BLaER1 (cell line): ENCODE data around the gene BTAF1.
"Not testable (repeated sequence)": the region's sequence is repeated elsewhere in the genome, so short reads cannot be mapped to it uniquely, and the experiment has no call there.

Source experiments
- H3K27ac ChIP-seq: shearing (Covaris generic); formaldehyde crosslinking; 2 replicates; pipeline ENCODE4 v1.8.1; 2022
- H3K27me3 ChIP-seq: shearing (Covaris generic); formaldehyde crosslinking; 2 replicates; pipeline ENCODE4 v1.8.1; 2022
- H3K36me3 ChIP-seq: shearing (Covaris generic); formaldehyde crosslinking; 2 replicates; pipeline ENCODE4 v1.8.1; 2022
- H3K4me1 ChIP-seq: shearing (Covaris generic); formaldehyde crosslinking; 2 replicates; pipeline ENCODE4 v1.8.1; 2022
- H3K4me2 ChIP-seq: shearing (Covaris generic); formaldehyde crosslinking; 2 replicates; pipeline ENCODE4 v1.8.1; 2022
- H3K4me3 ChIP-seq: shearing (Covaris generic); formaldehyde crosslinking; 2 replicates; pipeline ENCODE4 v1.8.1; 2022
- H3K9ac ChIP-seq: shearing (Covaris generic); formaldehyde crosslinking; 2 replicates; pipeline ENCODE4 v1.8.1; 2022
- H3K9me3 ChIP-seq: shearing (Covaris generic); formaldehyde crosslinking; 2 replicates; pipeline ENCODE4 v1.8.1; 2022
- H4K20me1 ChIP-seq: shearing (Covaris generic); formaldehyde crosslinking; 2 replicates; pipeline ENCODE4 v1.8.1; 2022
- Cebpa-rat ChIP-seq: shearing (Covaris generic); IDR thresholded peaks from 2 replicates; pipeline ENCODE4 v1.8.1; 2022

Gene BTAF1

DNA sequence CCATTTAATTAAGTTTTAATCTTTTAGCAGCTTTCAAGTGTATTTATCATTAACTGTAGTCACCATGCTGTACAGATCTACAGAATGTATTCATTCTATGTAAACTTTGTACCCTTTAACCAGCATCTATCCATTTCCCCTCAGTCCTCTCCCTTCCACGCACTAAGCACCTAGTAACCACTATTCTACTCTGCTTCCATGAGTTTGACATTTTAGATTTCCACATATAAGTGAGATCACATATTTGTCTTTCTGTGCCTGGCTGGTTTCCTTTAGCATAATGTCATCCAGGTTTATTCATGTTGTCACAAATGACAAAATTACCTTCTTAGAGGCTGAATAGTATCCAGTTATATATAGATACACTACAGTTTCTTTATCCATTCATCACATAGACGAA is 79.7 kb downstream of the BTAF1 start:
- Histone ChIP-seq H3K4me2 (no peak overlapping the region), H3K4me3 (no peak overlapping the region), H3K27me3 (no peaks in the 10 kb centered on the region), H3K36me3 (peaks cover 79% of the 10 kb centered on the region), H3K9me3 (peaks cover 23% of the 10 kb centered on the region), H3K9ac (no peak overlapping the region), H3K4me1 (peaks cover 4% of the 10 kb centered on the region), H3K27ac (no peak overlapping the region), H4K20me1 (no peaks in the 10 kb centered on the region)
- no peak for TF ChIP-seq Cebpa-rat

DNA sequence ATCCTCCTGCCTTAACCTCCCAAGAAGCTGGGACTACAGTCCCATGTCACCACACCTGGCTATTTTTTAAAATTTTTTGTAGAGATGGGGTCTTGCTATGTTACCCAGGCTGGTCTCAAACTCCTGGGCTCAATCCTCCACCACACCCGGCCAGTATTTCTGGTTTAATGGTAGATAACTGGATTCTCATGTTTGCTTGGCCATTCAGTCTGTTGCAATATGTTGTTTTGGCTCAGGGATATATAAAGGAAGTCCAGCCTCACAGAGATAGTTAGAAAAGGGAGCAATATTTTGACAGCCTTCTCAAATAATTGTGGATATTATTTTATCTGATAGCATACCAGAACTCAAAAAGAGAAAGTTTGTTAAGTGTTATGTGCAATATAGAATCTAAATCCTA is 82.4 kb downstream of the BTAF1 start:
- Histone ChIP-seq H3K9me3 (peaks cover 15% of the 10 kb centered on the region), H3K4me2 (no peak overlapping the region), H3K9ac (no peak overlapping the region), H3K4me1 (peaks cover 15% of the 10 kb centered on the region), H3K36me3 (peaks cover 77% of the 10 kb centered on the region), H3K27me3 (no peaks in the 10 kb centered on the region), H4K20me1 (no peaks in the 10 kb centered on the region), H3K27ac (no peak overlapping the region), H3K4me3 (no peak overlapping the region)
- TF ChIP-seq Cebpa-rat, result no peak

DNA sequence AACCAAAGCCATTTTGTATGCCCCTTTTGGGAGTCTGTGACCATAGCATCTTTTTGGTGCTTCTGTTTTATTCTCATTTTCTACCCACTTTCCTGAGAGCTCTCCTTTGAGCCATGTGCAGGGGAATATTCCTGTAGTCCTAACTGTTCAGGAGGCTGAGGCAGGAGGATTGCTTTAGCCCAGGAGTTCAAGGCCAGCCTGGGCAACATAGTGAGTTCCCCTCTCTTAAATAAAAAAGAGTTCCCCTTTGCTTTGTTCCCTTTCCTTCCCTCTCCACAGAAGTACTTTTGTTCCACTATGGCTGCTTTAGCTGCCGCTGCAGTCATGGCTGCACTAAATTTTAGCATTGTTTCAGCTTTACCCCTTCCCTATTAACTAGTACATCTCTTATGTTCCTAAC is 85.9 kb downstream of the BTAF1 start:
- Histone ChIP-seq H3K27ac (no peak overlapping the region), H4K20me1 (no peaks in the 10 kb centered on the region), H3K4me2 (no peak overlapping the region), H3K9me3 (peaks cover 2% of the 10 kb centered on the region), H3K4me3 (no peak overlapping the region), H3K9ac (no peak overlapping the region), H3K4me1 (peaks cover 15% of the 10 kb centered on the region), H3K27me3 (no peaks in the 10 kb centered on the region), H3K36me3 (peaks cover 70% of the 10 kb centered on the region)
- TF ChIP-seq Cebpa-rat, result no peak

DNA sequence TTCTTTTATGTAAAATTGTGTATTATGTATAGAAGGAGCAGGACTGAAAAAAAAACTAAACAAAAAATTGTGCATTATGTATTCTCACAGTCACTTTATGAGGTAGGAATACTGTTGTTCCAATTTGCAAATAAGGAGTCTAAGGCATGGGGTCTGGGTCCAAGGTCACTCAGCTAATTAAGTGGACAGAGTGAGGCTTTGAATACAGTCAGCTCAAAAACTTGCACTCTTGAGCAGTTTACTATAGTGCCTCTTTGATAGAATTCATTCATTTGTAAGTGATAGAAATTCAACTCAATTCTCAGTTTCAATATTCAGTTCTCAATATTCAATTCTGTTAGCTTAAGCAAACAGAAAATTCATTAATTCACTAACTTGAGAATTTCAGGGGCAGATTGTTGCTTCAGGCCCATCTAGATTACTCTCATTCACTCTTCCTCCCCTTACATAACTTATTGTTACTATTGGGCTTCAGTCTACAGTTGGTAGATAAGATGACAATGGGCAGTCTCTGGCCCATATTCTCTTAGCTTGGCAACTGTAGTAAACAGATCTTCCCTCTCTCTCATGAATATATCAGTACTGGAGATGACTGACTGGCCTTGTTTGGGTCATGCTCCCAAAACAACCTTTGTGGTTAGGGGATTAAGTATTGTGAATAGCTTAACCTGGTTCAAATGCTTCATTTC is 86.6 kb downstream of the BTAF1 start:
- H4K20me1 ChIP-seq, result no peaks in the 10 kb centered on the region
- no peak overlapping the region for H3K27ac ChIP-seq
- H3K9me3 ChIP-seq, result no peaks in the 10 kb centered on the region
- peaks cover 70% of the 10 kb centered on the region for H3K36me3 ChIP-seq
- peaks cover 15% of the 10 kb centered on the region for H3K4me1 ChIP-seq
- TF ChIP-seq Cebpa-rat, result no peak
- H3K27me3 ChIP-seq, result no peaks in the 10 kb centered on the region
- no peak overlapping the region for H3K4me3 ChIP-seq
- no peak overlapping the region for H3K9ac ChIP-seq
- no peak overlapping the region for H3K4me2 ChIP-seq

DNA sequence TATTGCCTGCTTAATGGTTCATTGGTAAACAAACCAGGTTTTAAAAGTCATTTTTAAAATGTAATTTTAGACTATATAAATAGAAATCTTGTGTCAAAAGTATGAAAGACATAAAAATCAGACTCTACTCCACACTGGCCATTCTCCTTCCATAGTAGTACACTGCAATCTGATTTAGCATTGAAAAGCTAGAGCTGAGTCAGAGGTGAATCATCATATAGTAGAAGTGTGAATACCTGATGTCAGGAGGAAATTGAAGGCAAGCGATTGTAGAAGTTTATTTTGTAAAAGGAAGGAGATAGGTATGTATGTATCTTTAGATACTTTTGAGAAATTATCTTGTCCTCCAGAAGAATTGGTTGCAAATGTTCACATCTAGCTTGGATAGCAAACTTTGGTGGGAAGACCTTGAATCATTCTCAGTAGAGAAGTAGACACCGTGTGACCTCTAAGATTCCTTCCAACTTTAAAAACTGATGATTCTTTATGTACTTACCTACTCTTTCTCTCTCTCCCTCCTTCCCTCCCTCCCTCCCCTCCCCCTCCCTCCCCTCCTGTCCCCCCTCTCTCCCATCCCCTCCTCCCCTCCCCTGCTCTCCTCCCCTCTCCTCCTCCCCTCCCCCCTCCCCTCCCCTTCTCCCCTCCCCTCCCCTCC is 88.1 kb downstream of the BTAF1 start:
- no peak for TF ChIP-seq Cebpa-rat
- no peak overlapping the region for H3K4me3 ChIP-seq
- H4K20me1 ChIP-seq, result no peaks in the 10 kb centered on the region
- no peaks in the 10 kb centered on the region for H3K9me3 ChIP-seq
- H3K27me3 ChIP-seq, result no peaks in the 10 kb centered on the region
- H3K36me3 ChIP-seq, result peaks cover 74% of the 10 kb centered on the region
- no peak overlapping the region for H3K4me2 ChIP-seq
- no peak overlapping the region for H3K27ac ChIP-seq
- H3K9ac ChIP-seq, result no peak overlapping the region
- H3K4me1 ChIP-seq, result peaks cover 15% of the 10 kb centered on the region

DNA sequence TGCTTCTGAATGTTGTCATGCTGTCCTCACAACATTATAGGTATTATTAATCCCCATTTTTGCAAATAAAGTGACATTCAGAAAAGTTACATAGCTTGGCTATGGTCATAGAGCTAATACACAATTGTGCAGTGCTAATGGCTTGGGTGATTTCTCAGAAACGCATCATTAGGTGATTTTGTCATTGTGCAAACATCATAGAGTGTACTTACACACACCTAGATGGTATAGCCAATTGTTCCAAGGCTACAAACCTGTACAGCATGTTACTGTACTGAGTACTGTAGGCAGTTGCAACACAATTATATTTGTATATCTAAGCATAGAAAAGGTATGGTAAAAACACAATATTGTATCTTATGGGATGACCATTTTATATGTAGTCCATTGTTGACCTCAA is 91.0 kb downstream of the BTAF1 start:
- Histone ChIP-seq H3K27me3 (no peaks in the 10 kb centered on the region), H4K20me1 (no peaks in the 10 kb centered on the region), H3K9ac (no peak overlapping the region), H3K4me2 (no peak overlapping the region), H3K36me3 (peaks cover 75% of the 10 kb centered on the region), H3K4me1 (no peaks in the 10 kb centered on the region), H3K27ac (no peak overlapping the region), H3K4me3 (no peak overlapping the region), H3K9me3 (no peaks in the 10 kb centered on the region)
- TF ChIP-seq Cebpa-rat, result no peak

DNA sequence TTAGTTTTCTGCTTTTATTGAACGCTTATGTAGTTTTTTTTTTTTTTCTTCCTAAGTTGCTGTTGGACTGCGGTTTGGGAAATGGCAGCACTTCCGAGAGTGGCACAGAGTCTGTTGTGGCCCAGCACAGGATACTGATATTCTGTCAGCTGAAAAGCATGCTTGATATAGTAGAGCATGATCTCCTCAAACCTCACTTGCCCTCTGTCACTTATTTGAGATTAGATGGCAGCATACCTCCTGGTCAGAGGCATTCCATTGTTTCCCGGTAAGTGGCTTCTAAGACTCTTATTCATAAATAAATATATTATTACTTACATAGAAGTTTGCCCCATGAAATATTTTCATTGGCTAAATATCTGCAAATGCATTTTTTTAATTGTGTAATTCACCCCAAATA is 101.1 kb downstream of the BTAF1 start:
- Histone ChIP-seq H3K9me3 (no peaks in the 10 kb centered on the region), H3K27ac (no peak overlapping the region), H4K20me1 (no peaks in the 10 kb centered on the region), H3K9ac (no peak overlapping the region), H3K27me3 (no peaks in the 10 kb centered on the region), H3K4me2 (no peak overlapping the region), H3K4me3 (no peak overlapping the region), H3K36me3 (peaks cover 97% of the 10 kb centered on the region), H3K4me1 (no peaks in the 10 kb centered on the region)
- TF ChIP-seq Cebpa-rat, result no peak

DNA sequence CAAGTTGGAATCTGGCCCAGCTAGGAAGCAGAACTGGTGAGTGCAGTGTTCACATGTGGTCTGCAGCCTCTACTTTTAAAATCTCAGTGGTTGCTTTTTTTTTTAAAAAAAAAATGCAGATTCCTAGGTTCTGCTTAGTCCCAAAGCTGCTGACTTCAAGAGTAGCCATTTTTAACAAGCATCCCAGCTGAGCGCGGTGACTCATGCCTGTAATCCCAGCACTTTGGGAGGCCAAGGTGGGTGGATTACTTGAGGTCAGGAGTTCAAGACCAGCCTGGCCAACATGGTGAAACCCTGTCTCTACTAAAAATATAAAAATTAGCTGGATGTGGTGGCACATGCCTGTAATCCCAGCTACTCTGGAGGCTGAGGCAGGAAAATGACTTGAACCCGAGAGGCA is 101.8 kb downstream of the BTAF1 start:
- not testable (repeated sequence) for H3K9me3 ChIP-seq, H4K20me1 ChIP-seq, H3K4me1 ChIP-seq, H3K27me3 ChIP-seq, H3K27ac ChIP-seq, H3K4me3 ChIP-seq, H3K4me2 ChIP-seq, H3K9ac ChIP-seq
- H3K36me3 ChIP-seq, result peaks cover 94% of the 10 kb centered on the region

DNA sequence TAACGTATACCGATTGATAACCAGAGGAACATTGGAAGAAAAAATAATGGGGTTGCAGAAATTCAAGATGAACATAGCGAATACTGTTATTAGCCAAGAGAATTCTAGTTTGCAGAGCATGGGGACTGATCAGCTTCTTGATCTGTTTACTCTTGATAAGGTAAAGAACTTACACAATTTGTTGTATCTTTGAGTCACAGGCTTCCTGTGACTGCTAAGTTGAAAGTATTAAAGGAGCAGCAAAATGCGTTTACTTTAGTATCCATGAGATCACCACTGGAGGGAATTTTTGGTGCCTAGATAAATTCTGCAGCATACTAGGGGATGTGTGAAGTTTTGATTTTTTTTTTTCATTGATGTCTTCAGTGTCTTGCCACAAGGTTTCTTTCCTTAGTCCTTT is 103.6 kb downstream of the BTAF1 start:
- Histone ChIP-seq H3K9ac (no peak overlapping the region), H3K27me3 (no peaks in the 10 kb centered on the region), H3K9me3 (no peaks in the 10 kb centered on the region), H3K4me1 (no peaks in the 10 kb centered on the region), H3K4me3 (no peak overlapping the region), H3K4me2 (no peak overlapping the region), H3K27ac (no peak overlapping the region), H4K20me1 (no peaks in the 10 kb centered on the region), H3K36me3 (peaks cover 92% of the 10 kb centered on the region)
- no peak for TF ChIP-seq Cebpa-rat

DNA sequence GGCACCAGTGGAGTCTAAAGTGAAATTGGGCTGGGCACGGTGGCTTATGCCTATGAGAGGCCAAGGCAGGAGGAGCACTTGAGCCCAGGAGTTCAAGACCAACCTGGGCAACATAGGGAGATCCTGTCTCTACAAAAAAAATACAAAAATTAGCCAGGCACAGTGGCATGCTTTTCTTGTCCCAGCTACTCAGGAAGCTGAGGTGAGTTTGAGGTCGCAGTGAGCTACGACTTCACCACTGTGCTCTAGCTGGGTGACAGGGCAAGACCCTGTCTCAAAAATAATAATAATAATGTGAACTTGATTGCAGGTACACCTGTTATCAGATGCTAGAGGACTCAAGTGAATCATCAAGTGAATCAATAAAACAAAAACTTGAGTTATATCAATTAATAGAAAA is 108.0 kb downstream of the BTAF1 start:
- no peak for TF ChIP-seq Cebpa-rat
- Histone ChIP-seq H3K9me3 (0 out of 2 replicates have a peak, but pooled peaks cover 4% of the 10 kb centered on the region), H4K20me1 (no peaks in the 10 kb centered on the region), H3K4me2 (no peak overlapping the region), H3K9ac (no peak overlapping the region), H3K27me3 (no peaks in the 10 kb centered on the region), H3K36me3 (peaks cover 83% of the 10 kb centered on the region), H3K4me1 (no peaks in the 10 kb centered on the region), H3K27ac (no peak overlapping the region), H3K4me3 (no peak overlapping the region)

DNA sequence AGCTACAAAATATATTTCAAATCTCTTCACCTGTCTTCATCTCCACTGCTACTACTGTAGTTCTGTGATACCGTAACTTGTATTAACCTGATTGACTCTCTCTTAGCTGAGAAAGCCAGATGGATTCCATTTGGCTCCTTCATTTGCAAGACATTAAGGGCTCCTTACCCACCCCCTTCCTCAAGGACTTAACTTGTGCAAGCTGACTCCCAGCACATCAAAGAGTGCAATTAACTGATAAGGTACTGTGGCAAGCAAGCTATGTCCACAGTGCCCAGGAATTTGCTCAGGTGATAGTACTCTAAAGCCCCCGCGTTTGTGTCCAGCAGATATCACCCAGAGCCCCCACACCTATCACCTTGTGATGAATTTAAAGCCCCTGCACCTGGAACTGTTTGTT is 109.5 kb downstream of the BTAF1 start:
- not testable (repeated sequence) for H3K4me1 ChIP-seq, H4K20me1 ChIP-seq, H3K9ac ChIP-seq, H3K4me3 ChIP-seq, H3K27ac ChIP-seq, H3K4me2 ChIP-seq, H3K27me3 ChIP-seq, H3K9me3 ChIP-seq
- H3K36me3 ChIP-seq, result peaks cover 77% of the 10 kb centered on the region
